HCT116 (cell line): ENCODE results near the gene BCAS4. TPM values are rescaled to one million over a fixed set of nuclear protein-coding genes. Genes with fewer than 3 reads are reported as not detected.

Experiments
- ATAC-seq: fragments of 200-7000 bp; cut with Tn5 transposase; 2 replicates; pipeline ENCODE4 v1.9.1; 2020; ENCODE audit warnings: mild to moderate bottlenecking, moderate library complexity
- BruUV-seq: library from RNA; stranded (reverse); fragments of 400-500 nt; replicated peaks from 2 replicates; lab custom pipeline; 2021; lab: Mats Ljungman, UMichigan
- CTCF ChIA-PET: fragments of 300-600 bp; sonication (Branson Sonifier 250); formaldehyde crosslinking; loops from one replicate; lab custom pipeline; 2021; ENCODE audit warnings: antibody characterized with exemption; lab: Charles Lee
- POLR2A ChIA-PET: fragments of 300-600, 350-600 bp; sonication (Branson Sonifier 250); formaldehyde crosslinking; loops from one replicate; lab custom pipeline; 2021; ENCODE audit warnings: antibody characterized with exemption; lab: Charles Lee
- RAD21 ChIA-PET, 2 experiments: fragments of 300-600 bp; sonication (Branson Sonifier 250); formaldehyde crosslinking; loops; one replicate each; lab custom pipeline; 2023; ENCODE audit warnings: low total read pairs in 2 of 2; ENCODE audit not compliant: uncharacterized antibody in 2 of 2, unreplicated experiment in 2 of 2, low non-redundant PET in 1 of 2; lab: Charles Lee
- DNase-seq: peaks from one replicate; pipeline ENCODE4 v3.0.0-alpha.2; 2010; ENCODE audit warnings: low read depth, low spot score
- H2AFZ ChIP-seq: fragments of 200-600 bp; shearing (Covaris generic), sonication (generic); 2 replicates; pipeline ENCODE4 v1.6.1; 2017; ENCODE audit warnings: low read depth, mixed run types, mixed read lengths, antibody characterized with exemption, low read length; ENCODE audit not compliant: poor library complexity, severe bottlenecking
- H3K27ac ChIP-seq: 2 replicates; pipeline ENCODE4 v1.5.1; 2012; ENCODE audit warnings: low read depth, low read length
- H3K27me3 ChIP-seq: fragments of 200-600 bp; sonication (generic); 2 replicates; pipeline ENCODE4 v1.6.1; 2016; ENCODE audit warnings: mixed run types, low read length, mixed read lengths; ENCODE audit not compliant: insufficient read depth
- H3K36me3 ChIP-seq, 2 experiments: fragments of 200-500 bp in 1 of 2; fragments of 200-600 bp in 1 of 2; sonication (Bioruptor generic) in 1 of 2; sonication (generic) in 1 of 2; 2 replicates each; pipeline versions ENCODE4 v1.5.1 to v1.6.1; 2014 to 2016; ENCODE audit warnings: low read length in 2 of 2, inconsistent platforms in 1 of 2, mixed read lengths in 1 of 2, mixed run types in 1 of 2; ENCODE audit not compliant: insufficient read depth in 2 of 2, control insufficient read depth in 1 of 2
- H3K4me1 ChIP-seq, 2 experiments: fragments of 200-600 bp in 1 of 2; sonication (generic) in 1 of 2; 2 replicates each; pipeline versions ENCODE4 v1.5.1 to v1.6.1; 2012 to 2017; ENCODE audit warnings: low read length in 2 of 2, inconsistent platforms in 1 of 2, mild to moderate bottlenecking in 1 of 2, mixed read lengths in 1 of 2, mixed run types in 1 of 2, moderate library complexity in 1 of 2; ENCODE audit not compliant: insufficient read depth in 2 of 2, control insufficient read depth in 1 of 2
- H3K4me2 ChIP-seq: fragments of 200-600 bp; sonication (generic); 2 replicates; pipeline ENCODE4 v1.6.1; 2017; ENCODE audit warnings: mixed run types, low read length, mixed read lengths
- H3K4me3 ChIP-seq, 2 experiments: fragments of 200-600 bp in 1 of 2; sonication (generic) in 1 of 2; replicated peaks in 1 of 2; 2 replicates each; pipeline ENCODE4 v1.5.1; 2011 to 2016; ENCODE audit warnings: low read length in 2 of 2, control low read depth in 1 of 2, low read depth in 1 of 2, mild to moderate bottlenecking in 1 of 2, mixed read lengths in 1 of 2, mixed run types in 1 of 2
- H3K79me2 ChIP-seq: fragments of 200-600 bp; sonication (generic); 2 replicates; pipeline ENCODE4 v1.6.1; 2017; ENCODE audit warnings: mild to moderate bottlenecking, mixed run types, low read length, moderate library complexity, mixed read lengths; ENCODE audit not compliant: insufficient read depth
- H3K9ac ChIP-seq: fragments of 200-600 bp; sonication (generic); 2 replicates; pipeline ENCODE4 v1.6.1; 2016; ENCODE audit warnings: low read length, mixed read lengths
- H3K9me2 ChIP-seq: fragments of 200-600 bp; sonication (generic), shearing (Covaris generic); 2 replicates; pipeline ENCODE4 v1.6.1; 2017; ENCODE audit warnings: mixed run types, mild to moderate bottlenecking, moderate library complexity; ENCODE audit not compliant: insufficient read depth
- H3K9me3 ChIP-seq, 2 experiments: fragments of 200-500 bp in 1 of 2; fragments of 200-600 bp in 1 of 2; sonication (Bioruptor generic) in 1 of 2; sonication (generic) in 1 of 2; 2 replicates each; pipeline ENCODE4 v1.6.1; 2014 to 2017; ENCODE audit warnings: low read length in 2 of 2, mixed read lengths in 2 of 2, inconsistent platforms in 1 of 2, low read depth in 1 of 2, mild to moderate bottlenecking in 1 of 2, mixed run types in 1 of 2, moderate library complexity in 1 of 2; ENCODE audit not compliant: control insufficient read depth in 1 of 2, insufficient read depth in 1 of 2
- H4K20me1 ChIP-seq: fragments of 200-600 bp; sonication (generic), shearing (Covaris generic); 2 replicates; pipeline ENCODE4 v1.6.1; 2017; ENCODE audit warnings: mixed run types, mild to moderate bottlenecking, moderate library complexity; ENCODE audit not compliant: insufficient read depth
- CBX3 ChIP-seq: IDR thresholded peaks from 2 replicates; pipeline ENCODE4 v1.6.1; 2012; ENCODE audit warnings: low read depth
- CEBPB ChIP-seq: IDR thresholded peaks from 2 replicates; pipeline ENCODE4 v1.6.1; 2012; ENCODE audit warnings: low read depth
- POLR2AphosphoS5 ChIP-seq: IDR thresholded peaks from 2 replicates; pipeline ENCODE4 v1.6.1; 2011; ENCODE audit warnings: mild to moderate bottlenecking, low read depth, low read length, moderate library complexity
- SIN3A ChIP-seq: IDR thresholded peaks from 2 replicates; pipeline ENCODE4 v1.6.1; 2012; ENCODE audit warnings: low read depth
- SP1 ChIP-seq: IDR thresholded peaks from 2 replicates; pipeline ENCODE4 v1.6.1; 2012; ENCODE audit warnings: low read depth
- intact Hi-C: fragments of 100-400 bp; cut with micrococcal nuclease; formaldehyde crosslinking; loops from 2 replicates; pipeline ENCODE4 v1.10.0; 2022
- total RNA-seq: library from RNA; stranded (reverse); gene quantifications from one replicate; pipeline ENCODE4 v1.2.1, GENCODE V29; 2021; ENCODE audit not compliant: unreplicated experiment
- TF ChIP-seq, protein P1 (sequence below): IDR thresholded peaks from 2 replicates; pipeline ENCODE4 v1.6.1; 2012; ENCODE audit warnings: low read depth
- TF ChIP-seq, protein P2 (sequence below): IDR thresholded peaks from 2 replicates; pipeline ENCODE4 v1.6.1; 2011; ENCODE audit warnings: mild to moderate bottlenecking, low read length, moderate library complexity; ENCODE audit not compliant: insufficient replicate concordance; ENCODE audit errors: extremely low read depth

BCAS4 gene
- total RNA-seq, 1 experiment from 2014 or later, result 18.9 TPM

DNA sequence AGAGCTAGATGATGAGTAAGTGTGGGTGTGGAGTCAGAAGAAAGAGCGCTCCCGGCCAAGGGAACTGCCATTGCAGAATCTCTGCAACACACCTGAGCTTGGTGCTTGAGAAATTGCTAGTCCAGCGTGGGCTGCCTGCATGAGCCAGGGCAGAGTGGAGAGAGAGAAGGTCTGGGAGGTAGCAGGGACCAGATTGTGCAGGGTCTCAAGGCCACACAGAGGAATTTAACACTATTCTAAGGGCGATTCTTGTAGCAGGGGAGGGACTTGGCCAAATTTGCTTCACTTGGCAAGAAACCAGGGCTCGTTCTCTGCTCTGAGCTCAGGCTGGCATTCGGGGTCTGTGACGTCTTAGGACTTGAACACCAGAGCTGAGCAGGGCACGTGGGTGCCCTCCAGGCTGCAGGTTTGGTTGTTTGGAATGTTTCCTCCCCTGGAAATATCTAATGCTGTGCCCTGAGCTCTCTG is 53.5 kb downstream of the BCAS4 start (continued):
- TF ChIP-seq, protein P1, sequence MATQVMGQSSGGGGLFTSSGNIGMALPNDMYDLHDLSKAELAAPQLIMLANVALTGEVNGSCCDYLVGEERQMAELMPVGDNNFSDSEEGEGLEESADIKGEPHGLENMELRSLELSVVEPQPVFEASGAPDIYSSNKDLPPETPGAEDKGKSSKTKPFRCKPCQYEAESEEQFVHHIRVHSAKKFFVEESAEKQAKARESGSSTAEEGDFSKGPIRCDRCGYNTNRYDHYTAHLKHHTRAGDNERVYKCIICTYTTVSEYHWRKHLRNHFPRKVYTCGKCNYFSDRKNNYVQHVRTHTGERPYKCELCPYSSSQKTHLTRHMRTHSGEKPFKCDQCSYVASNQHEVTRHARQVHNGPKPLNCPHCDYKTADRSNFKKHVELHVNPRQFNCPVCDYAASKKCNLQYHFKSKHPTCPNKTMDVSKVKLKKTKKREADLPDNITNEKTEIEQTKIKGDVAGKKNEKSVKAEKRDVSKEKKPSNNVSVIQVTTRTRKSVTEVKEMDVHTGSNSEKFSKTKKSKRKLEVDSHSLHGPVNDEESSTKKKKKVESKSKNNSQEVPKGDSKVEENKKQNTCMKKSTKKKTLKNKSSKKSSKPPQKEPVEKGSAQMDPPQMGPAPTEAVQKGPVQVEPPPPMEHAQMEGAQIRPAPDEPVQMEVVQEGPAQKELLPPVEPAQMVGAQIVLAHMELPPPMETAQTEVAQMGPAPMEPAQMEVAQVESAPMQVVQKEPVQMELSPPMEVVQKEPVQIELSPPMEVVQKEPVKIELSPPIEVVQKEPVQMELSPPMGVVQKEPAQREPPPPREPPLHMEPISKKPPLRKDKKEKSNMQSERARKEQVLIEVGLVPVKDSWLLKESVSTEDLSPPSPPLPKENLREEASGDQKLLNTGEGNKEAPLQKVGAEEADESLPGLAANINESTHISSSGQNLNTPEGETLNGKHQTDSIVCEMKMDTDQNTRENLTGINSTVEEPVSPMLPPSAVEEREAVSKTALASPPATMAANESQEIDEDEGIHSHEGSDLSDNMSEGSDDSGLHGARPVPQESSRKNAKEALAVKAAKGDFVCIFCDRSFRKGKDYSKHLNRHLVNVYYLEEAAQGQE, result no peak
- TF ChIP-seq SP1 (no peak), CEBPB (no peak), CBX3 (no peak), SIN3A (no peak), POLR2AphosphoS5 (no peak)

DNA sequence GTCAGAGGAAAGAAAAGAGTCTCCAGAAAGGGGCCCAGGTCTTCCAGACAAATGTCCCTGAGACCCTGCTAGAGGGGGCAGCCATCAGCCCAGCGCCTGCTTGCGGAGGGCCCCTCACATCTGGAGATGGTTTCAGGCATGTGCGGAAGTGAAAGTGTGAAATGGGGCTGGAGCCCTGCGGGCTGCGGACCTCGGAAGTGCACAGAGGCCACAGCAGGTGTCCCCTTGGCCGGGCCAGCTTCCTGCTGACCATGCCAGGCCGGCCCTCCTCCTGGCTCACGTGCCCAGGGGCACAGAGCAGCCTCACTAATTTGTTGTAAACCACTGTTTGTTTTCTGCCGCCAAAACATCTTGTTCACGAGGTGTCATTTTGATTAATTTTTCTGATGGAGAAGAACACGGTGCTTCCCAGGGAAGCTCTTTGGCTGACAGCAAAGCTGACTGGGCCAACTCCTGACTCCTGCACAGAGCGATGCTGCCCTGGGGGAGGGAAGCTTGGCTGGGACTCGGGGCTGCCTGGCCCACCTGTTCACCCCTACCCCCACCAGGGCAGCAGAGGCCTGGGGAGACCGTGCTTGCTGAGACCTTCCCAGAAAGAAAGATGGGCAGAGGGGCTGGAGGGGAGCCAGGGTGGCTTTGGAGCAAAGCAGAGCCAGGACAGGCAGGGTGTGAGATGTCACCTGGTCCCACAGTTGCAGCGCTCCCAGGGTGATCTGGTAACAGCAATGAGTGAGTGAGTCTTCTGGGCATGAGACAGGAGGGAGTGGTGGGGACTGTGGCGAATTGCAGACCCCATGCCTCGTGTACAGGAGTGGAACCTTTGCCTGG is 54.2 kb downstream of the BCAS4 start:
- H3K27ac ChIP-seq, result no peak overlapping the region
- H3K4me2 ChIP-seq, result no peak overlapping the region
- no peaks in the 10 kb centered on the region for H3K9me2 ChIP-seq
- ChIA-PET POLR2A (no interaction called here), RAD21 (no interaction called here), CTCF (interaction anchor here (1.3 kb wide), 1 partner anchor 54 kb away, joined by 3 read pairs; the partner anchor contains the start of gene BCAS4)
- no peak for DNase-seq
- no peaks in the 10 kb centered on the region for H3K36me3 ChIP-seq
- no TSS peak for BruUV-seq
- no peaks in the 10 kb centered on the region for H3K27me3 ChIP-seq
- no peak for ATAC-seq
- H4K20me1 ChIP-seq, result no peaks in the 10 kb centered on the region
- intact Hi-C loops, result no loop called here
- no peaks in the 10 kb centered on the region for H3K9me3 ChIP-seq
- TF ChIP-seq, protein P2, sequence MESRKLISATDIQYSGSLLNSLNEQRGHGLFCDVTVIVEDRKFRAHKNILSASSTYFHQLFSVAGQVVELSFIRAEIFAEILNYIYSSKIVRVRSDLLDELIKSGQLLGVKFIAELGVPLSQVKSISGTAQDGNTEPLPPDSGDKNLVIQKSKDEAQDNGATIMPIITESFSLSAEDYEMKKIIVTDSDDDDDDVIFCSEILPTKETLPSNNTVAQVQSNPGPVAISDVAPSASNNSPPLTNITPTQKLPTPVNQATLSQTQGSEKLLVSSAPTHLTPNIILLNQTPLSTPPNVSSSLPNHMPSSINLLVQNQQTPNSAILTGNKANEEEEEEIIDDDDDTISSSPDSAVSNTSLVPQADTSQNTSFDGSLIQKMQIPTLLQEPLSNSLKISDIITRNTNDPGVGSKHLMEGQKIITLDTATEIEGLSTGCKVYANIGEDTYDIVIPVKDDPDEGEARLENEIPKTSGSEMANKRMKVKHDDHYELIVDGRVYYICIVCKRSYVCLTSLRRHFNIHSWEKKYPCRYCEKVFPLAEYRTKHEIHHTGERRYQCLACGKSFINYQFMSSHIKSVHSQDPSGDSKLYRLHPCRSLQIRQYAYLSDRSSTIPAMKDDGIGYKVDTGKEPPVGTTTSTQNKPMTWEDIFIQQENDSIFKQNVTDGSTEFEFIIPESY, result no peak
- H3K79me2 ChIP-seq, result no peaks in the 10 kb centered on the region
- H3K4me3 ChIP-seq, result no peak overlapping the region
- H3K4me1 ChIP-seq, result peaks cover 26 to 36% of the 10 kb centered on the region in 2 experiments
- H3K9ac ChIP-seq, result no peak overlapping the region
- no peak overlapping the region for H2AFZ ChIP-seq
